Esophagus mucosa (tissue), 1 donor: Measurements from ENCODE around the gene KRT37. TPM values are rescaled to one million over a fixed set of nuclear protein-coding genes. Genes with fewer than 3 reads are reported as not detected.

Experiments used
- ATAC-seq: fragments of 200-7000 bp; cut with Tn5 transposase; one replicate; pipeline ENCODE4 v1.9.1; 2020
- total RNA-seq: library from RNA; stranded (reverse); gene quantifications from one replicate; pipeline ENCODE4 v1.2.4, GENCODE V29; 2023
- donor health status: DM: yes; HTN: yes; CAD: no.

KRT37 gene
- total RNA-seq = not detected

DNA sequence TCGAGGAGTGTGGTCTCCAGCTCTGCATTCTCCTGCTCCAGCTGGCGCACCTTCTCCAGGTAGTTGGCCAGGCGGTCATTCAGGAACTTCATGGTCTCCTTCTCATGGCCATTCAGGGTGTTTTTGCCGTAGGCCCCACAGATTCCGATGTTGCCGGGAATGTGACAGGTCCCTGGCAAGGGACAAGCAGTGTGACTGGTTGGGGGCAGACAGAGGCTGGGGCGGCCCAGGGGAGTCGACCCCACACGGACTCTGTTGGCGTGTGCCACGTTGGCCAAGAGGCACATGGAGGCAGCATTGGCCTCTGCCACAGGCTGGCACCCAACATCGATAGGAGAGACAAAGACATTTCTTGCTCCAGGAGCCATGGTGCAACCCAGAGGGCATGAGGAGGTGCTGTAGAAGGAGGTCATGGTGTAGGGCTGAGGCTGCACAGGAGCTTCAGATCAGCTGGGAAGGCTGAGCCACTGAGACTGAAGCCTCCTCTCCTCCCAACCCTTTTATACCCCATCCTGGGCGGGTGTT, at the start of gene KRT37:
Gene KRT37, minus strand, starts transcription at position 475 of the 525 bp plus-strand sequence. Its CDS starts 62 bp downstream, at position 413.
- ATAC-seq = no peak

DNA sequence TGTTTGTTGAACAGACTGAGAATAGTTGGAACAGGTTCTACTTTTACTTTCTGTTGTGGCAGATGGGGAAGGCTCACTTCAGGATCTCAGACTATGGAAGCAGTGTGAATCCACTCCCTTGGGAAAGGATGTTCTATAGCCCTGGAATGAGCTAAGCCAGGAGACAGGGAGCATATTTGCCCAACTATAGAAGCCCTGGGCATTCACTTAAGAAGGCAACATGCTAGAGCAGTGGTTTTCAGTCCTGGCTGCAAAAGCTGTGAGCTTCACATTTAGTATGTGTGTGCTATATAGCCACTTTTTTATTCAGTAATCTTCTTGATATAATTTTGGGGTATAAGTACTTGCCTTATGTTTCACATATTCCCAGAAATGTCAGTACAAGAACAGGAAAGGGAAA, 44.0 kb upstream of the KRT37 start:
- ATAC-seq = no peak

DNA sequence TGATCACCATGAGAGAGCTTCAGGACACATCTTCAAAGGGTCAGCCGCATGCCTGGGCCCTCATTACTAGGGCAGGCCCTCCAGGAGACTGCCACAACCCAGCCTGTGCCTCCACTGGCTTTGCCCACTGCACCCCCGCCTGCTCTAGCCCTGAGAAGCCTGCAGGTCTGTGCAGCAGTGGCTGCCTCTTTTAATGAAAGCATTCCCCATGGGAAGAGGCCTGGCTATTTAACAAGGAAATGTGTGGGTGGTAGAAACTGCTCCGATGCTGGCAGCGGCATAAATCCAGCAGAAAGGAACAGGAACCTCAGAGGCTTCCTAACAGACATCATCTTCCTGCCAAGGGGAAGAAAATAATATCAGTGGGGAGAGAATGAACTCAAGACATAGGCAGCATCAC, 43.2 kb upstream of the KRT37 start:
- no peak for ATAC-seq

DNA sequence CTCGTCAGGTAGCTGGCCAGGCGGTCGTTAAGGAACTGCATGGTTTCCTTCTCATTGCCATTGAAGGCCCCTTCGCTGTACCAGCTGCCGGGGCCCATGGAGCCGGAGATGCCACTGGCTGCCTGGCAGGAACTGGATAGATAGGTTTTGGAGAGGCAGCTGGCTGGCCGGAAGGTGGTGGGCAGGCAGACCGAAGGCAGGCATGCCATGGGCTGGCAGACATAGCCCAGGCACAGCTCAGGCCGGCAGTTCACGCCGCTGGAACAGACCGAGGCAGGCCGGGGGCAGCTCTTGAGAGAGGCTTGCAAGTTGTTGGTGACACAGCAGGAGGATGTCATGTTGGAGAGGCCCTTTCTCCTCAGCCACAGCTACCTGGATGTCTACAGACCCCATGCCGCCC, 42.6 kb upstream of the KRT37 start, which contains the start of gene KRT32:
Gene KRT32, minus strand, starts transcription at position 399 of the 400 bp plus-strand sequence. Its CDS starts 61 bp downstream, at position 338.
- no peak for ATAC-seq

DNA sequence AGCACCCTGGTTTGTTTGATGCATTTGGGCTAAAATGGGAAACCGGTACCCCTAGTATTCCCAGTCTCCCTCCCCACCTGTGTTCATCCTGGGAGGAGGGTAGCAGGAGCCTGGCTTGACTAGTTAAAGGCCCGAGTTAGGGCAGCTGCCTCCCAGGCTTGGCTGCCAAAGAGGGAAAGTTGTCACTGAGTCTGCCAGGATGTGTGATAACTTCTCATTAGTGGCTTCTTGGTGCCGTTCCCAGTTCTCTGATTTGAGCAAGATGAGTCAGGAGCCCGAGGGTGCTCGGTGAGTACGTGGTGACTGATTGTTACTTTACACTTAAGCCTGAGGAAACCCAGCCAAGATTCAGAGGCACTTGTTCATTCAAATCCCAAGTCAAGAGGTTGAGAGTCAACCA, 40.3 kb upstream of the KRT37 start:
- ATAC-seq = peak; percentile 94

DNA sequence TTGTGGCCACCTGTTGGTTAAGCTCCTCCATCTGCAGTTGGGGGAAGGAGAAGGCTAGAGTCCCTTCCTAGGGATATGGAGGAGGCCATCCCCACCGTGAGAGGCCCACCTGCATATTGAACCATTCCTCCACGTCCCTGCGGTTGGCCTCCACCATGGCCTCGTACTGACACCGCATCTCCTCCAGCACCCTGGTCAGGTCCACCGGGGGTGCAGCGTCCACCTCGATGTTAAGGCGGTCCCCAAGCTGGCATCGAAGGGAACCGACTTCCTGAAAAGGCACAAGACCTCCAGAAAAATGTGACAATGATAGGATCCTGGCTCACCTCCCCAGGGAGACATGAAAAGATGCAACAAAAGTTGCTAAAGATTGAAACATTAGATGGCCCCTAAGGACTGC, 39.8 kb upstream of the KRT37 start:
- no peak for ATAC-seq

DNA sequence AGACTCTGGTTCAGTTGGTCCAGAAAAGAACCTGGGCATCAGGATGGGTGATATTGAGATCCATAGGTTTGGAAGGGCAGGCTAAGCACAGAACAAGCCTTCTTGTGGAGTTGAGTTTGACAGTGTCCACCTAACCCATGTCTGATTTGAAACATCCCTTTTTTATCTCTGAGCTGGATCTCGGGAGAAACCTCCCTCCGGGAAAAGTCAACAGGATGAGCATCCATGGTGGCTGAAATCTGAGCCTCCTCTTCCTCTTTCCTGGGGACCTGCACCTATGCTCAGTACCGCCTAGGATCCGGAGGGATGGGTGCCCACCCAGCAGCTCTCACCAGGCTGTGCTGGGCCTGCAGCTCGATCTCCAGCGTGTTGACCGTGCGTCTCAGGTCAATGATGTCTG, 39.4 kb upstream of the KRT37 start:
- ATAC-seq = no peak

DNA sequence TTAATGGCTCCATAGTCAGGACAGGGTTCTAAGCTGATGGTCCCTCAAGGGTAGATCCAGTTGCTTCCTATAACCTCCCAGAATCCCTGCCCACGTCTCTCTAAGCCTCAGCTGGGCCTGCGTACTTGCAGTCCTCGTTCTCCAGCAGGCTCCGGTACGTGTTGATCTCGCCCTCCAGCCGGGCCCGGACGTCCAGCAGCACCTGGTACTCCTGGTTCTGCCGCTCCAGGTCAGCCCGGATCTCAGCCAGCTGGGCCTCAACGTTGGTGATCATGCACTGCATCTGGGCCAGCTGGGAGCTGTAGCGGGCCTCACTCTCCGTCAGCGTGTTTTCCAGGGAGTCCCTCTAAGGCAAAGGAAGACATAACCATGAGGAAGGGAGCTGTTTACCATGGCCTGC, 38.3 kb upstream of the KRT37 start:
- no peak for ATAC-seq

DNA sequence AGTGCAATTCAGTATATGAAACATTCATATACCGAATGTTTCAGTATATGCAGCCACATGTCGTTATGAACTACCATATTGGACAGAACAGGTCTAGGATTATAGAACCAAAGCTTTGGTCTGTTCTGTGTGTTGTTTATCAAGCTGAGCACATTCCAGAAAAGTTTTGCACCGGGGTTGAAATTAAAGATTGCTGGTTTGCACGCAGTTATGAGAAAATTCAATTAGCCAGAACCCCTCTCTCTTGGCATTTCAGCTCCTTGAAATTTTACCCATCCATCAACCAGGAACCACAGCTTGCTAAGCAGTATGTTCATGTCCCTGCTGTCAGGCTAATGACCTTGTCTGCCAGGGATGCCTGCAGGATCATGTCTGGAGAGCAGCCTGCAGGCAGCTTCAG, 33.3 kb upstream of the KRT37 start:
- peak; percentile 50 for ATAC-seq

DNA sequence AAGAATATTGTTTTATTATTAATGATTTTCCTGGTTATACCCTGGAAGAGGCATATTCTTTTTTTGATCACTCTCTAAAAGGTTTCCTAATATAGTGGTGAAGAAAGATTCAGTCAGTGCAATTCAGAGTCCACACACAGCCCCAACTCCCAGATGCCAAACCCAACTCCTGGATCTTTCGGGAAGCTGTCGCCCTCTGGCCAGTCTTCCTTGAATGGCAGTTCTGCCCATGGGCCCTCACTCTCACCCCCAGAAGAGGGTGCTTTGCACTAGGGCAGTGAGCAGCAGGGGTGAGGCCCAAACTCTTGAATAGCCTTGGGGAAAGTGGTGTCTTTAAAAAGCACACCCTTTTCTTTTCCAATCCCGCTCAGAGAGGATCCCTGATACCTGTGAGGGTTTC, 31.8 kb upstream of the KRT37 start:
- ATAC-seq = no peak

DNA sequence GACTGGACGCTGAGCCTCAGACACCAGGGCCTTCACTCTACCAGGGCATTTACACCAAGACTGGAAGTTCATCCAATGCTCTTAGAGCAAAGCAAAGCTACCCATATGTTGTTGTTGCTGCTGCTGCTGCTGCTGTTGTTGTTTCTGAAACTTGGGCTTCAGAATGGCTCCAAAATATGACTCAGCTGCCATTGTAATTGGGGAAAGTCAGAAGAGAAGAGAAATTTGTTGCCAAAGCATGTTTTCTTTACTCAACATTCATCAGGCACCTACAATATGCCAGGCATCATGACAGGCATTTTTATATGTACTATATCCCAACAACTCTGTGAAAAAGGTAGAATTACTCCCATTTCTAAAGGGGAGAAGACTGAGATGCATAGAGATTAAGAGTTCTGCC, 30.9 kb upstream of the KRT37 start:
- ATAC-seq = no peak

DNA sequence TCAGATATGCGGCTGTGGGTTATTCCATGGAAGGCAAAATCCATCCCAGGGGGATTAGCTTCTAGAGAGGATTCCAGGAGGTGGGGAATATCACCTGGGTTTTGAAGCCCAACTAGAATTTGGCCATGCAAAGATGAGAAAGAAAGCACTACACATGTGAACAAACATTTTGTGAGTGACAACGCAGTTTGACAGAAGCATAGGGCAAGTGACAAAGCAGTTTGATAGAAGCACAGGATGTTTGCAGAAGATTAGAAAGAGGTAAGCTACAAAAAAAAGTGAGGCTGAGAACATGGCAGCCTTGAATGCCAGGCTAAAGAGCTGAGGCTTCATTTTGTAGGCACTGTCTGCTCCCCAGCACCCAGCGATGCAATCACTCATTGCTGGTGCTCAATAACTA, 28.7 kb upstream of the KRT37 start:
- ATAC-seq = no peak

DNA sequence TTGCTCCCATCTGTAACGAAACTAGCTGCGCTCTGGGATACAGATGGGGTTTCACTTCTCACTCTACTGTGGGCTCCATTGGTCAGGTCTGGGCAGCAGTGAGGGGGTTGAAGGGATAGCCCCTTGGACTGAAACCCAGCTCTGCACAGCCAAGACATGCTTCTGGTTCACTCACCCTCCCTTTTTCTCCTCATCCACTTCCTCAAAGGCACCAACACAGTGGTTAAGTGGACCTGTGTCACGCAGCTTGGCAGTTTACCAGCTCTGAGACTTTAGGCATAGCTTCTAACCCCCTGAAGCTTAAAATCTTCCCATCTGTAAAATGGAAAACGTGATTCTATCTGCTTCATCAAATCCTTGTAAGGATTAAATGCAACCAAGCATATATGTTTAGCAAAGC, 27.9 kb upstream of the KRT37 start:
- peak; percentile 13 for ATAC-seq

DNA sequence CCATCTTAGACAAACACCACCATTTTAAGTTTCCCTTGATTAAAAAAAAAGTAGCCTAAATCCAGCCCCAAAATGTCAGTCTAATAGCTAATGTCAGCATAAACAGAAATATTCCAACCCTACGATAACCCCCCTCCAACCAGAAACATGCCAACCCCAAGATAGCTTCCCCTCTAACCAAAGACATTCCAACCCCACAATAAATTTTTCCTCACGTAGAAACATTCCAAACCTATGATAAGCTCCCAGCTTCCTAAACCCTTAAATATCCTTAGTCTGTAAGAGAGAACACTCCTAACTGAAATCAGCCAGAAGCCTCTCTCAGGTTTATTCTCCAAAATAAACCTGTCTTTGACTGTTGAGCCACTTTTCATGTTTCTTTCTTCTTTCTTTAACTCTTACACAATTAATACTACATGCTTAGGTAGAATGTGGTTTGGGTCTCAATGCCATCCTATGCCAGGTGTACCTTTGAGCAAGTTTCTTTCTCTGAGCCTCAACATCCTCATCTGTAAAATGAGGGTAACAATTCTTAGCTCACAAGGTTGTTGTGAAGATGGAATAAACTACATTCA, 26.9 kb upstream of the KRT37 start:
- no peak for ATAC-seq

DNA sequence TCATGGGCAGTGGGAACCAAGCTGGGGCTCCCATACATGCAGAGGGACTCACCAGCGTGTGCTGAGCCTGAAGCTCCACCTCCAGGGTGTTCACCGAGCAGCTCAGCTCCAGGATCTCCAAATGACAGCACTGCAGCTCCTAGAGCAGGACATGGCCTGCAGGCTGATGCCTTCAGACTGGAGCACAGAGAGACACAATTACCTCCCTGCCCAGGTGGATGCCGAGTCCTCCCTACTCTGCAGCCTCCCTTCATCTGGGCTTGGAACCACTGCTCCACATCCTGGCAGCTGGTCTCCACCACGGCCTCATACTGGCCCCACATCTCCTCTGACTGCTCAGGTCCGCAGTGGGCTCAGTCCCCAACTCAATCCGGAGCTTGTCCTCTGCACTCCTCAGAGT, 24.6 kb upstream of the KRT37 start:
- no peak for ATAC-seq

DNA sequence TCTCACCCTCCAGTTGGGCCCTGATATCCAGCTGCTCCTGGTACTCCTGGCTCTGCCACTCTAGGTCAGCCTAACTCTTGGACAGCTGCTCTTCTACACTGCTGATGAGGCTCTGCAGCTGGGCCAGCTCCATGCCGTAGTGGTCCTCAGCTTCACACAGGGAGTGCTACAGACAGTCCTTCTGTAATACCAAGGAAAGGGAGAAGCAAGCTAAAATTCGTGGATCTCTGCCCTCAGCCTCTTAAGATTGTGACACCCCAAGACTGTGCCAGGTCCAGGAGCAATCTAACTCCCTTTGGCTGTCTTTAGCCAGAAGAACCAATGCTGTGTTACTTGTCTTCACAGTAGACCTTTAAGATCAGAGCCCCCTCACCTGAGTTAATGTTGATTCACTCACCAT, 24.1 kb upstream of the KRT37 start:
- ATAC-seq = no peak

DNA sequence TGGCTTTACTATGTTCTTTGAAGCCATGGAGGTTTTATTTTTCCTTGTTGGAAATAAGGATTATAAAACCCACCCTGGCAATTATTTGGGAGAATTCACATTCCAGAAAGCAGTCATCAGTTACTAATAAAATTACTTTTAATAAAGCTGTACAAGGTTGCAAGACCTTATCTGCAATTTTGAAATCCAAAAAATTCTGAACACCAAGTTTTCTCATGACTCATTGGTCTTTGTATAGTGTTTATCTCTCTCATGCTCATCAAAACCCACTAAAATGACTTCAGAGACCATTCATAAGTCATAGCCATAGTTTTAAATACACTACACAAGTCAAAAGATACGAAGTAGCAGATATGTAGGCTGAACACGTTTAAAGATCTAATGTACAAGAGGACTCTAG, 22.4 kb upstream of the KRT37 start:
- ATAC-seq = no peak

DNA sequence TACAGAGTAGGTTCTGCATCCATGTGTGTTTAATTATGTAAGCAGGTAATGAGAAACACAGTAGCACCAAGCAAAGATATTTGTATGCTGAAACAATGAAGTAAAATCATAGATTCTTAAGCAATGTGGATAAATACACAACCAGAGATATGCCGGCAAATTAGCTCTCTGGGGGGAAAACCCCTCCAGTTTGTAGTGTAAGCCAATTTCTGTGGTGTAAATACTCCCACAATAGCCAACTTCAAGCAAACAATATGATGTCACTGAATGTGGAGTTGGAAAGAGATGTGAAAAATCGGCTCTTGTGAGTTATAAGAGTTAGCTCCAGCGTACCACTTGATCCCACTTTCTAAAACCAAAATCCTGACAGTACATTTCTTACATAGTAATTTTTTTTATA, 20.3 kb upstream of the KRT37 start:
- ATAC-seq = no peak

DNA sequence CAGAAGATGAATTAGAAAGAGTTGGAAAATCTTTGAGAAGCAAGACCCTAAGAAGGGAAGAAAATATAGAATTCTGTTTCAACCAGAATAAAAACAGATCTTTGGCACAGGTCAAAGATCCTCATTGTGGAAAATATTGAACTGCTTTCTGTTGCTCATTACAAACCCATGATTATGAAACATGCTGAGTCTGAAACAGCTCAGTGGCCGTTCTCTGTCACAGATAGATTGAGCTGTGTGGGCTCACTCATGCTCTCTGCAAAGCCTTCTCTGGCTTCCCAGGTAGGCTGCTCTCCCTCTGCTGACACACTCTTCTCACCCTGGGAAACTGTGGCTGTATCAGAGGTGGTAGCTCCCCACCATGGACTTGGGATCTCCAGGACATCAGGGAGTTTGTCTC, 19.8 kb upstream of the KRT37 start:
- no peak for ATAC-seq

DNA sequence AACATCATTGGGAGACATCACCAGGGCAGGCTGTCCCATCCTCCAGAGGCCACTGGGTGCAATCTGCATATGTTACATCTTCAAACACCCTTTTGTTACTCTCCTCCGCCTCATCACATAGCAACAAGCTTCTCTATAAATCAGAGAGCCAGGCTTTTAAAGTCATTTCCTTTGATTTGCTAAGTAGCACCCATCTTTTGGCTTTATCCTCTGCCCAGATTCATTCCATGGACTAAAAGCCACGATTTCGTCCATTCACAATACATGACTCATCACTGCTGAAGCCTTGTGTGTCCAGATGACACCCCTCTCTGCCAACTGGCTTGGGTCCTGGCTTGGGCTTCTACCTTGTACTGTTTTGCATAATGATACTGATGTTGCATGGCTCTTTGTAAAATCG, 18.4 kb upstream of the KRT37 start:
- ATAC-seq = no peak

DNA sequence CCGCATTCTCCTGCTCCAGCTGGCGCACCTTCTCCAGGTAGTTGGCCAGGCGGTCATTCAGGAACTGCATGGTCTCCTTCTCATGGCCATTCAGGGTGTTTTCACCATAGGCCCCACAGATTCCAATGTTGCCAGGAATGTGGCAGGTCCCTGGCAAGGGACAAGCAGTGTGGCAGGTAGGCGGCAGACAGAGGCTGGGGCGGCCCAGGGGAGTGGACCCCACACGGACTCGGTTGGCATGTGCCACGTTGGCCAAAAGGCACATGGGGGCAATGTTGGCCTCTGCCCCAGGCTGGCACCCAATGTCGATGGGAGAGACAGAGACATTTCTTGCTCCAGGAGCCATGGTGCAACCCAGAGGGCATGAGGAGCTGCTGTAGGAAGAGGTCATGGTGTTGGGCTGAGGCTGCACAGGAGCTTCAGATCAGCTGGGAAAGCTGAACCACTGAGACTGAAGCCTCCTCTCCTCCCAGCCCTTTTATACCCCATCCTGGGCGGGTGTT, 16.2 kb upstream of the KRT37 start, which contains the start of gene KRT38:
Gene KRT38, minus strand, starts transcription at position 453 of the 503 bp plus-strand sequence. Its CDS starts 62 bp downstream, at position 391.
- ATAC-seq = no peak

DNA sequence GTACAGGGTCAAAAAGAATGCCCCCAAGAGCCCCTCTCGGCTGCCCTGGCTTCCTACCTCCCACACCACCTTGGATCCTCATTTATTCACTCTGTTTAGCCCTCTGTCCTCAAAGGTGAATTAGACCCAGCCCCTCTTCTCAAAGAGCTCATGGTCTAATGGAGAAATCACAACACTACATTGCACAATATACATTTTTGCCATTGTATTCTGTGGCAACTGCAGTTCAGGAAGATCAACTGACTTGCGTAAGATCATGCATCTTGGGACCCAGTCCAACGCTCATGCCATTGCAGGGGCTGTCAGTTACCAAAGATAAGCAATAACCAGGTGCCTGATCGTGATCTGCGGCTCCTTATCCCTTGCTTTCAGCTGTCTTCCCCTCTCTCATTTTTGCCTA, 15.0 kb upstream of the KRT37 start:
- ATAC-seq = peak; percentile 50

DNA sequence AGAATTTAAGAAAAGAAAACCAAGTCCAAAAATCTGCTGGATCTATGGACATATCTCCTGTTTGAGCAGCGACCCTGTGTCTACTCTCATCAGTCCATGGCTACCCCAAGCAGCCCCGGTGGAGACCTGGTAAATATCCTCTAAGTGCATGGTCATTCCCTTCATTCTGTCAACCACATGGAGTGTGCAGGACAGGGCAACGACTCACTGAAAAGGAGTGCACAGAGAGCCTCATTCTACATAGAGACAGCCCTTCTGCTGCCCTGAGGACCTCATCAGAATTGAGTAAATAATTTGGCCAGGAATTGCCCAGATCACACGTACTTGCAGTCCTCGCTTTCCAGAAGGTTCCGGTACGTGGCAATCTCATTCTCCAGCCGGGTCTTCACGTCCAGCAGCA, 13.4 kb upstream of the KRT37 start:
- no peak for ATAC-seq

DNA sequence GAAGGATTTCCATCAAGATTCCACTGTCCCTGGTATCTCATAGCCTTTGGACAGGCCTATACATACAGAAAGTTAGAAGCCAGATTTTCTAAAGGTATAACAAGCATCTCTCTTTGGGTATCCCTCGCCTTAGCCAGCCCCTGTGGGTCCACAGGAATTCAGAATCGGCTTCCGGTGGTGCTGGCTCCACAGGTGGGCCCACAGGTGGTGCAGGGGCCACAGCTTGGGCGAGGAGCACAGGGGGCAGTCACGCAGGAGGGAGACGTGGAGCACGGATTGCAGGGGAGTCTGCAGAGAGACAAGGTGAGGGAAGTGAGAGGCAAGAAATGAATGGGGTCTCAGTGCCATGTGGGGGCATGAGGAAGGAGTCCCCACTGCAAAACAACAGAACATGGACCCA, 12.9 kb upstream of the KRT37 start:
- no peak for ATAC-seq

DNA sequence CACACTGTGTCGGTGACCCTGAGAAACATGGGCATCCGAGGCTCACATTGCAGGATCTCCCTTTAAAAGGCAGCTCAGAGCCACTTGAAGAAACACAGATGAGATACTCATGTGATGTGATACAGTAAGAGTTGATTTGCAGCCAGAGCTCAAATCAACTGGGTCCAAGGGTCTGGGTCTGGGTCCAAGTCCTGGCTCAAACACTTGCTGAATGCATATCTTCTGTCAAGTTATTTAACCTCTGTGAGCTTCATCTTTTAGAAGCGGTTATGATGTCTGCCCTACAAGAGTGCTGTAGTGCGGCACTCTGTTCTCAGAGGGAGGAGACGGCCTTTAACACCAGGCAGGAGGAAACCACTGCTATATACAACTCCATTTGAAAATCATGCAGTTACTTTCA, 10.0 kb upstream of the KRT37 start:
- ATAC-seq = no peak
